GM21717 (cell line): ENCODE measurements around the gene UPK3B.
"Not testable (repeated sequence)": the region's sequence is repeated elsewhere in the genome, so short reads cannot be mapped to it uniquely, and the experiment has no call there.

Experiments
- ATAC-seq: cut with Tn5 transposase; IDR thresholded peaks from one replicate; pipeline ENCODE4 v1.9.1; 2021; ENCODE audit warnings: mild to moderate bottlenecking, moderate library complexity; ENCODE audit not compliant: unreplicated experiment

Gene UPK3B

GRCh38 chr7:76487969-76488368 lies 22.4 kb upstream of the UPK3B start:
- ATAC-seq: not testable (repeated sequence)

- not testable (repeated sequence) for ATAC-seq
These were observed 18.2 kb upstream of the UPK3B start for GRCh38 chr7:76492139-76492538.

- not testable (repeated sequence) for ATAC-seq
These were observed 14.6 kb upstream of the UPK3B start for GRCh38 chr7:76495717-76496116.

GRCh38 chr7:76497918-76498582 lies 12.3 kb upstream of the UPK3B start:
- ATAC-seq: not testable (repeated sequence)

- ATAC-seq: not testable (repeated sequence)
These were observed 11.7 kb upstream of the UPK3B start for GRCh38 chr7:76498583-76499200.

- not testable (repeated sequence) for ATAC-seq
These were observed 11.0 kb upstream of the UPK3B start for GRCh38 chr7:76499201-76499923.

- ATAC-seq: not testable (repeated sequence)
These were observed 10.5 kb upstream of the UPK3B start for GRCh38 chr7:76499924-76500241.

GRCh38 chr7:76502224-76502623 lies 8.1 kb upstream of the UPK3B start:
- ATAC-seq: not testable (repeated sequence)

GRCh38 chr7:76502836-76503235 lies 7.5 kb upstream of the UPK3B start:
- ATAC-seq: not testable (repeated sequence)

GRCh38 chr7:76503244-76503643 lies 7.1 kb upstream of the UPK3B start:
- not testable (repeated sequence) for ATAC-seq

- not testable (repeated sequence) for ATAC-seq
These were observed 5.8 kb upstream of the UPK3B start for GRCh38 chr7:76504351-76505167.

GRCh38 chr7:76505168-76506080 lies 4.9 kb upstream of the UPK3B start:
- ATAC-seq: no peak

GRCh38 chr7:76506081-76506440 lies 4.3 kb upstream of the UPK3B start:
- no peak for ATAC-seq

- ATAC-seq: not testable (repeated sequence)
These were observed 3.7 kb upstream of the UPK3B start for GRCh38 chr7:76506643-76507042.

GRCh38 chr7:76507723-76508406 lies 2.5 kb upstream of the UPK3B start:
- ATAC-seq: no peak

GRCh38 chr7:76511200-76511910 lies 1.0 kb downstream of the UPK3B start:
- not testable (repeated sequence) for ATAC-seq

GRCh38 chr7:76511911-76512885 lies 1.8 kb downstream of the UPK3B start:
- not testable (repeated sequence) for ATAC-seq
